Stimulated activated CD4-positive, alpha-beta T cell treated with anti-CD3 and anti-CD28 coated beads, Interleukin-2, amount 100 ng/mL, for 24 hours (primary cell): ENCODE data around the gene CBX4.

Experiments
- DNase-seq, 2 donors: peaks; one replicate each; pipeline ENCODE4 v3.0.0-alpha.2; 2020

Gene CBX4

GRCh38 chr17:79785900-79786810 lies 53.1 kb downstream of the CBX4 start:
- no peak for DNase-seq

- no peak for DNase-seq
Observed at GRCh38 chr17:79785017-79785899, 54.0 kb downstream of the CBX4 start.

- no peak for DNase-seq
Observed at GRCh38 chr17:79784353-79785016, 54.8 kb downstream of the CBX4 start.

GRCh38 chr17:79783891-79784290 lies 55.3 kb downstream of the CBX4 start:
- no peak for DNase-seq
